ENCODE data around the gene TTPAL.
"Not testable (repeated sequence)": the region's sequence is repeated elsewhere in the genome, so short reads cannot be mapped to it uniquely, and the experiment has no call there.

Gene TTPAL

GRCh38 chr20:44468044-44468782 is 7.5 kb upstream of the TTPAL start:
- DNase-seq (ENCODE audit: low spot score): no peak

- no peak for DNase-seq (ENCODE audit: low spot score)
These were observed 5.3 kb upstream of the TTPAL start for GRCh38 chr20:44470327-44470726.

- DNase-seq (ENCODE audit: low spot score): peak; percentile 52
These were observed 4.2 kb upstream of the TTPAL start for GRCh38 chr20:44471481-44471882.

GRCh38 chr20:44472283-44472682 is 3.4 kb upstream of the TTPAL start:
- not testable (repeated sequence) for DNase-seq (ENCODE audit: low spot score)

DNA sequence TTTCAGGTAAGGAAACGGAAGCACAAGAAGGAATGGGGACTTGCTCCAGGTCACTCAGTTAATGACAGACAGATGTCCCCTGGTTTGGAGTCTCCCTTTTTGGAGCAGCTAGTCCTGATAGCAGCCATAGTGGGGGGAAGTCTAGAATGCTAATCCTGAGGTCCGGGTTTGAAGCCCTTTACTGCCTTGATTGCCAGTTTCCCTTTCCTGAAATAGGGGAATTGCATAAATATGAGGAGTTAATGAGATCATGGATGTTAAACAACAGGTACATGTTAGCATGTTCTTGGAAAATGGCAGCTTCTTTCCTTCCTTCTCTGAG is 341 bp upstream of the TTPAL start:
- no peak for DNase-seq (ENCODE audit: low spot score)

GRCh38 chr20:44477151-44477550 is 1.5 kb downstream of the TTPAL start:
- no peak for DNase-seq (ENCODE audit: low spot score)

GRCh38 chr20:44478206-44478605 is 2.5 kb downstream of the TTPAL start:
- DNase-seq (ENCODE audit: low spot score): no peak

GRCh38 chr20:44479643-44480042 is 4.0 kb downstream of the TTPAL start:
- DNase-seq (ENCODE audit: low spot score): no peak

GRCh38 chr20:44480097-44480496 is 4.4 kb downstream of the TTPAL start:
- no peak for DNase-seq (ENCODE audit: low spot score)

GRCh38 chr20:44481719-44482416 is 6.2 kb downstream of the TTPAL start:
- DNase-seq (ENCODE audit: low spot score): no peak

DNA sequence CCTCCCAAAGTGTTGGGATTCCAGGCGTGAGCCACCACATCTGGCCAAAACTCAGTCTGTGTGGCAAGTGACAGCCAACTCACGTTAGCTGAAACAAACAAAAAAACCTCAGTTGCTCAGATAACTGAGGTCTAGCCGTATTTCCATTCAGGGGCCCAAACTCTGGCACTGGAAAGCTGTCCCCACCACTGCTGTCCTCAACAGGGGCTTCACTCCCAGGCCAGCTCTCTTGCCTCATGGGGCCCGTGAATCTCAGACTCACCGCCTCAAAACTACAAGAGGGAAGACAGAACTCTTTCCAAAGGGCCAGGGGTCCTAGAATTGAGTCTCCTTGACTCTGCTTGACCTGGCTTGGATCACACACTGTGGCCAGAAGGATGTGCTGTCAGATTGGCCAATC is 7.4 kb downstream of the TTPAL start:
- DNase-seq (ENCODE audit: low spot score): no peak

DNA sequence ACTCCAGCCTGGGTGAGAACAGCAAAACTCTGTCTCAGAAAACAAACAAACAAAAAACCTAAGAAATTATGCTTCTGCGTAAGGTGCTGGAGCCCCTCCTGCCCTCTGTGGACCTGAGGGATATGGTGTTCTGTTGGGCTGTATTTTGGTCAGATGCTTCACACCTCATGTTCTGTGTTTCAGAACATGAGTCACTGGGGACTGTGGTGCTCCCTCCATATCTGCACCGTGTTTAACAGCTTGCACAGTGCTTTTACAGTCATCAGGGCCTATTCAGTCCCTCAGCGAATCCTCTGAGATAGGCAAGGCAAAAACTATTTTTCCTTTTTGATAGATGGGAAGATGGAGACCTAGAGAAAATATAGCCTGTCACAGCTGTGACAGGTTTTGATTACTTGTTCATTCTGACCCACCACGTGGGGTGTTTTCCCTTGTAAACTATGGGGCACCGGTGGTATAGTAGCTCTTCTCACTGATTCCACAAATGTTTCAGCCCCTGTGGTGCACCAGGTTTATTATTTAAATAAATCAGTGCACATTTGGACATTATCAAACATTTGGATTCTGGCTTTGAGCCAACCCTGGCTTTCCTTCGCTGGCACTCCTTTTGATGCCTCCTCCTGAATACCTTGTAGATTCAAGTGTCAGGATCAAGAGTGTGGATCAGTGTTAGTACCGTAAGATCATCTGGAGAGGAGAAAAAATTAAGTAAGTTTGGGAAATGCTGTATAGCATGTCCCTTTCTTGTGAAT is 9.6 kb downstream of the TTPAL start:
- peak; percentile 32 for DNase-seq (ENCODE audit: low spot score)

- DNase-seq (ENCODE audit: low spot score): no peak
These were observed 10.1 kb downstream of the TTPAL start for GRCh38 chr20:44485830-44486198.

GRCh38 chr20:44488551-44488950 is 12.9 kb downstream of the TTPAL start:
- no peak for DNase-seq (ENCODE audit: low spot score)

DNA sequence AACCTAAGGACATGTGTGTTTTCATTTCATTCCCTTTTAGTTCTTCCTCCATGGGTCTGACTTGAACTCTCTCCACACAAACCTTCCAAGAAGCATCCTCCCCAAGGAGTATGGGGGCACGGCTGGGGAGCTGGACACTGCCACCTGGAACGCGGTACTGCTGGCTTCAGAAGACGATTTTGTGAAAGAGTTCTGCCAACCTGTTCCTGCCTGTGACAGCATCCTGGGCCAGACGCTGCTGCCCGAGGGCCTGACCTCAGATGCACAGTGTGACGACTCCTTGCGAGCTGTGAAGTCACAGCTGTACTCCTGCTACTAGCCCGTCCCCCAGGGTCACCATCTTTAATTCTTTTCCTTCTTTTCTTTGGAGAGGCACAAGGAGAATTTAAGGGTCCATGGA is 13.5 kb downstream of the TTPAL start:
- DNase-seq (ENCODE audit: low spot score): no peak

- no peak for DNase-seq (ENCODE audit: low spot score)
These were observed 14.3 kb downstream of the TTPAL start for GRCh38 chr20:44489931-44490330.

GRCh38 chr20:44491635-44492395 is 16.1 kb downstream of the TTPAL start:
- no peak for DNase-seq (ENCODE audit: low spot score)

DNA sequence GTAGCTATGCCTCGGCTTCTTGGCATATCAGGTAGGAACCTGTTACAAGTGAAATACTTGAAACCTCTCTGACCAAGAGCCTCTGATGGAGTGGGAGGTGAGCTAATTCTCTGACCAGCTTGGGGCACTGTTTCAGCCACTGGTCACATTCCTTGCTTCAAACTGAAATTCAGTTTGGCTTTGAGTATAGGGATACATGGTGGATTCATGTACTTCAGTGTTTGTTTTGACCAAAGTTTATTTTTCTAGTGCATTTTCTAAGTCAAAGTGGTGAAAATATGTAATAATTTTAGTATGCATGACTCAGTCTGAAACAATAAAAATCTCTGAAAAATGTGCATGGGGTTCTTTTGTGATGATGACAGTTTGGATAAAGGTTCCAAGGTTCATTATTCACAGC is 18.6 kb downstream of the TTPAL start:
- DNase-seq (ENCODE audit: low spot score): no peak

- no peak for DNase-seq (ENCODE audit: low spot score)
These were observed 19.0 kb downstream of the TTPAL start for GRCh38 chr20:44494681-44495080.

DNA sequence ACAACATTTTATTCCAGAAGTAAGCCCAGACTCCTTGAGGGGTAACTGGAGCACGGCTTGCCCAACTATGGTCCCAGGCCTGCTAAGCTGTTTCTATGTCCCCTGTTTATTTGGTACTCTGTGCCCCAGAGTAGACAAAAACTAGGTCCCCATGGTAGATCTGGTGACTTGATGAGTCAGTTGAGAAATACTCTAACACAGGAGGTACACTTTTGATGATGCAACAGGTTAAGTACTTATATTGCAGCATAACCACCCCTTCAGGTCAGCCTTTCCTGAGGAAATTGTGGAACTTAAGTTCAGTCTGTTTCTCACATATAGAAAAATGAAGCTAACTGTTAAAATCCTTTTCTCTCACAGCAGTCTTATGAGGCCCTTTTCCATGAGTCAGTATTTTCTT is 19.6 kb downstream of the TTPAL start:
- DNase-seq (ENCODE audit: low spot score): no peak

DNA sequence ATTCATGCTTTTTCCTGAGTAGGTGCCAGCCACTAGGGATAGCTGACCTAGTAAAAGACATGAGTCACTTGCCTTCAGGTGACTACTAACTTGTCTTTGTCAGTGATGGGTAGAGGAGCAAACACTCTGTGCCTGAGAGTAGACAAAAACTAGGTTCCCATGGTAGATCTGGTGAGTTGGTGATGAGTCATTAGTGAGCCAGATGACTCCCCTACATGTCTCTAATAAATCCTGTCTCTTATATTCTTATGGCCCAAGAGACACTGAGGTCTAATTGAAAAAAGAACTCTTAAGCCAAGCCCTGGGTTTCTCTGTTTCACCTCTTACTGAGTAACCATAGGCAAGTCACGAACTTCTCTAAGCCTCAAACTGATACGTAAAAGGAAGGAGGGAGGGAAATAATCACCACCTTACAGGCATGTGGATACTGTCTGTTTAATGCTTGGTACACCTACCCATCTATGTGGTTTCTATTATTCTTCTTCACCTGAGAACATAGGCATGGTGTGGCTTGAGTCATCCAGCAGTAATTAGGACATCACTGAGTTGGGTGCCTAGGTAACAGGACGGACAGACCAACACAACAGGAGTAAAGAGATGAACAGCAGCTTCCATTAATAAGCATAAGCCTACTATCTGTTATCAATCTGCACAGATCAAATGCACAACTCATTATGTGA is 20.3 kb downstream of the TTPAL start:
- DNase-seq (ENCODE audit: low spot score): peak; percentile 57

DNA sequence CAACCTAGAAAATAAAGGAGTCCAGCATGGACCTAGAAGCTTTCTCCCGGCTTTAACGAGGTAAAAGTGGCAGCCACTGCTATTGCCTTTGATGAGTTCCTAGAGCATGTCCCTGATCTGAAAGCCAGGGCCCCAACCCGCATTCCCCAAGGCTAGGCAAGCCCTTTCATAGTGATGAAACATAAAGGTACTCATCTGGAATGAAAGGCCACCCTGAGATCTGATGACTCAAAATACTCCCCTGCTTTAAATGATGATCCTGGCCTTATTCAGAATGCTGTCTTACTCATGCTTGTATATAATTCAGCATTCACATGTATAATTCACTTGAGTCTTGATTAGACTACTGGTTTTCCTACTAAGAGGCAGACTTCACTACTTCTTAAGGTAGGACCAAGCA is 21.3 kb downstream of the TTPAL start:
- no peak for DNase-seq (ENCODE audit: low spot score)
